ENCODE measurements around the gene CHRFAM7A. TPM values are rescaled to one million over a fixed set of nuclear protein-coding genes. Genes with fewer than 3 reads are reported as not detected.
A peak's percentile ranks its signal among the peaks of the same experiment; 100 is the strongest.
"Not testable (repeated sequence)": the region's sequence is repeated elsewhere in the genome, so short reads cannot be mapped to it uniquely, and the experiment has no call there.

CHRFAM7A gene
- total RNA-seq, 1 donor from 2014 or later, result not detected

DNA sequence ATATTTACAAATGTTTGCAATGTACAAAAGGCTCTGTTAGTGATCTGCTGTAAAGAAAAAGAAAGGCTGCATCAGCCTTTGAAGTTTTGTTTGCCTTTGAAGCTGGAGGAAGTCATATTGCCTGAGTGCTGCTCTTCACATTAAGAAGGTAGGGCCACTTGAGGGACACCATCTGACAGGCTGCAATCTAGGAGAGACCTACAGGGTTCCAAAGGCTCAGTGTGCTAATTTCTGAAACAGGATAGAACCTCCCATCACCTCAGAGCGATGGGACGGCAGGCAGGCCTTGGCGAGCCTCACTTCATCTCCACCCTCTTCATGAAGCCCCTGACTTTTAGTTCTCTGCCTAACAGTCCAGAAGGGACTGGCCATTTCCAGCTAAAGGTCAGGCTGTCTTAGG lies 77.6 kb downstream of the CHRFAM7A start:
- ATAC-seq, result not testable (repeated sequence)

DNA sequence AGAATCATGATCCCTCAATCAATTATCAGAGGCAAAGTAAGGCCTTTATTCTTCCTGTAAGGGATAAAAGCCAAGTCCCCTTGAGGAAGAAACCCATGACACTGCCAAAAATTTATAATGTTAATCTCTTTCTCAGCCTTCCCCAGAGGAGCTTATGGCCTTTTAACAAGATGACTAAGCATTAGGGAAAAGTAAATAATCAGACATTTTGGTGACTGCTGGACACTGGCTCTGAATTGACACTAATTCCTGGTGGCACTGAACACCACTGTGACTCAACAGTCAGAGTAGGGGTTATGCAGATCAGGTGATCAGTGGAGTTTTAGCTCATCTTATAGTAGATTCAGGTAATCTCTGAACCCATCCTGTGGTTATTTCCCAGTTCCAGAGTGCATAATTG lies 82.8 kb downstream of the CHRFAM7A start:
- peak; percentile 31 for ATAC-seq

Other genes with a start within 250 kb of the CHRFAM7A start
- 1.8 TPM for gene GOLGA8R, start 20.7 kb upstream of the CHRFAM7A start, total RNA-seq
- not detected for gene GOLGA8Q, start 158.5 kb upstream of the CHRFAM7A start, total RNA-seq
- gene GOLGA8H, start 210.5 kb upstream of the CHRFAM7A start, total RNA-seq, result not detected